GM12873 (cell line): ENCODE results near the gene SDK2.
A peak's percentile ranks its signal among the peaks of the same experiment; 100 is the strongest.

Source experiments
- TF ChIP-seq, protein P1 (sequence below): IDR thresholded peaks from 2 replicates; pipeline ENCODE4 v1.5.1; 2012; ENCODE audit warnings: low read depth, mild to moderate bottlenecking, moderate library complexity, low read length, control low read depth; ENCODE audit not compliant: insufficient read depth; ENCODE audit errors: missing control alignments

SDK2 gene

DNA sequence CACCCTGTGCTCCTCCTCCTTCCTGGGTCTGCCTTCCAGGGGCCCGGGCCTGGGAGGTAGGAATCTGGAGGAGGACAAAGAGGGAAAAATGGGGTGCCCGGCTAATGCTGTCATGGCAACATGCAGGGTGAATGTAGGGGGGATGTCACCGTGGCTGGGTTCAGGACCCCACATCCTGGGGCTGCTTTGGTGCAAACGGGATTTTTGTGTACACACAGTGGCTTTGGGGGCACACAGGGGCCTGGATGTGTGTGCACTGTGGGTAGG is 295.5 kb downstream of the SDK2 start:
- TF ChIP-seq, protein P1, sequence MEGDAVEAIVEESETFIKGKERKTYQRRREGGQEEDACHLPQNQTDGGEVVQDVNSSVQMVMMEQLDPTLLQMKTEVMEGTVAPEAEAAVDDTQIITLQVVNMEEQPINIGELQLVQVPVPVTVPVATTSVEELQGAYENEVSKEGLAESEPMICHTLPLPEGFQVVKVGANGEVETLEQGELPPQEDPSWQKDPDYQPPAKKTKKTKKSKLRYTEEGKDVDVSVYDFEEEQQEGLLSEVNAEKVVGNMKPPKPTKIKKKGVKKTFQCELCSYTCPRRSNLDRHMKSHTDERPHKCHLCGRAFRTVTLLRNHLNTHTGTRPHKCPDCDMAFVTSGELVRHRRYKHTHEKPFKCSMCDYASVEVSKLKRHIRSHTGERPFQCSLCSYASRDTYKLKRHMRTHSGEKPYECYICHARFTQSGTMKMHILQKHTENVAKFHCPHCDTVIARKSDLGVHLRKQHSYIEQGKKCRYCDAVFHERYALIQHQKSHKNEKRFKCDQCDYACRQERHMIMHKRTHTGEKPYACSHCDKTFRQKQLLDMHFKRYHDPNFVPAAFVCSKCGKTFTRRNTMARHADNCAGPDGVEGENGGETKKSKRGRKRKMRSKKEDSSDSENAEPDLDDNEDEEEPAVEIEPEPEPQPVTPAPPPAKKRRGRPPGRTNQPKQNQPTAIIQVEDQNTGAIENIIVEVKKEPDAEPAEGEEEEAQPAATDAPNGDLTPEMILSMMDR = no peak

DNA sequence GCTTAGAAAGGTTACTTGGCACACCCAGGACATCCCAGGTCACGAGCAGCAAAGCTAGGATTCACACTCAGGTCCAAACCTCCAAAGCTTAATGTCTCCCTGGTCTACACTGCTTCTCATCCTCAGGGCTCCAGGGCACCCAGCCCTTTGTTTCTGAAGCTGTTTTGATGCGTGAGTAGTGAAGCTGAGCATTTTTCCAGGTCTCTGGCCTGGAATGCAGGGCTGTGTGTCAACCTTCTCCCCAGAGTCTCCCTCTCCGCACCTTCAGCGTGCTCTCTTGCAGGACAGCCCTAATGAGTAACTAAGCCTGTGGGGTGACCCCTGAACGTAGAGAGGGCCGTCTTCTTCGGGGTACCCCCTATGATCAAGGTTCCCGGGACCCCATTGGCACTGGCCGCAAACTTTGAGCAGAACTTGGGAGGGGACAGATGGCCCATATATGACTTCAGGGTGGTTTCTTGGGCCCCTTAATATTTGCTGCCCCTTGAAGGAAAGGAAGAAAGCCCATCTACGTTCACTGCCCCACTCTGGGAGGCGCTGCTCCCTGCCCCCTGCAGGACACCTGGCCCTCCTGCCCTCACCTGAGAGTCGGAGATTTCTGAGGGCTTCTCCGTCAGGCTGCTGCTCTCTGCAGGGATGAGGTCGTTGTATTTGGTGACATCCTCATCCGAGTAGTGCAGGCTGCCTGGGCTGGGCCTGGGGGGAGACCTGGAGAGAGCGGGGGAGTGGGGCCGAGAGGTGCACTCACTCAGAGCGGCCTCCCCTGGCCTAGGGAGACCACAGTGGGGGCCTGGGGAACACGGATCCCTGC is 296.0 kb downstream of the SDK2 start:
- TF ChIP-seq, protein P1 = no peak

DNA sequence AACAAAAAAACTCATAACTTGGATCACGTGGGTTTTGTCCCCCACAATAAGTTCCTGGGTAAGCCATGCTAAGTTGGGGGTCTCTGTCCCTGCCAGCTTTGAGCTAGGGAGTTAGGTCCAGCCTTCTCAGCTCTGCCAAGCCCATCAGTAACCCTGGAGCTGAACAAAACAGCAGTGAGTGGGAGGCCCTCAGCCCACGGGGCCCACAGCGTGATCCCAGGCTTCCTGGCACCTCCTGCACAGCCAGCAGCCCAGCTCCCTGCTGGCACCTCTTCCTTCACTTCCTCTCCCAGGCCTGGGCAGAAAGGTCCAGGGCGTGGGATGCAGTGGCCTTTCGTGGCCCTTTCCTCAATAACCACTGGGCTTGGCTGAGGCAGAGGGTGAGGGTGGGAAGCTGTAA is 296.9 kb downstream of the SDK2 start:
- TF ChIP-seq, protein P1 = no peak

DNA sequence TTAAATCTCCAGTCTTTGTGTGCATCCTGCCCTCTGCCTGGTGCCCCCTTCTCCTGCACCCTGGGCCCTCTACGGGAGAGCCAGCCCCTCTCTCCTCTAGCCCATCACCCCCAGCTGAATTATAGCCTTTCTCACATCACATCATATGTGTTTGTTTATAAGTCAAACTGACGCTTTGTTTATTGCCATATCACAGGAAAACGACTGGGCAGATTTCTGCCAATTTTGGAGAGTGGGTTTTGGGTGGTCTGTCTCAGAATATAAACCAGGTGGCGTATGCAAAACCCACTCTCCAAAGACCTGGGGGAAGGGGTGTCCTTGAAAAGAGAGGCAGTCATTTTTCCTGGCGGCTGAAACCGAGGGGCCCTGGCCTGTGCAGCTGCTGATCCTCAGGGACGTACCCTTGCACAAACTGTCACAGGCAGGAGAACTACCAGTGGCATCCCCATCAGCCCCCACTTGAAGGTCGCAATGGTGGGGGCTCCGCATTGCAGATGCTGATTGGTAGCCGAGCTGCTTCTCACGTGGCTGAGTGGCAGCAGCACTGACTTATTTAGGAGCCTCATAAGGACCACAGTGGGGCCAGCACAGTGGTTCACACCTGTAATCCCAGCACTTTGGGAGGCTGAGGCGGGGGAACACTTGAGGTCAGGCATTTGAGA is 297.6 kb downstream of the SDK2 start:
- TF ChIP-seq, protein P1 = no peak

DNA sequence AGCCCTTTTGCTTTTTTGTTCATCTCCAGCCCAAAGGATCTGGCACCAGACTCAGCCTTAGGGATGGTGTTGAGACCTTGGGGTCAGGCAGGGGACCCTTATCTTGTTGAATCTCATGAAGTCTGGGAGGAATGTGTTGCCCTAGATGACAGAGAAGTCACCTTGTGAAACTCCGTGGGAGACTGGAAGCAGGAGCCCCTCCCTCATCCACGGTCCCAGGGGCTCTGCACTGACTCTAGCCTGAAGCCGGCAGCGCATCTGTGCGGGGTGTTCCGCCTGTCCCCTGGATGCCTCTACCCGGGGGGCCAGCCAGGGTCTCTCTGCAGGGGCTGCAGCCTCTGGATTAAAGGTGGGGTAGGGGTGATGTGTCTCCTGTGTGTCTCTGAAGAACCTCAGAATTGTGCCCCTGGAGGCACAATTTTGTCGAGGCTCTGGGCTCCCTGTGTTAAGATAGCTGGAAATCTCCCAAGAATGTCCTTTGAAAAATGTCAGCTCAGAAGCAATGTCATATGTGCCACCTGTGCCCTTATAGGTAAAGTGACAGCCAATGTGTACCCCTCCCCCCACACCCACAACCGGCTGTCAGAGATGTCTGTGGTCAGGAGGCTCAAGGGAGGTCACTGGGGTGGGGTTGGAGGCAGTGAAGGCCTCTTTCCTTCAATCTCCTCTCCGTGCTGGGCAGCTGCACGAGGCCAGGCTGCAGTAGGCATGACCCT is 300.3 kb downstream of the SDK2 start:
- TF ChIP-seq, protein P1 = no peak

DNA sequence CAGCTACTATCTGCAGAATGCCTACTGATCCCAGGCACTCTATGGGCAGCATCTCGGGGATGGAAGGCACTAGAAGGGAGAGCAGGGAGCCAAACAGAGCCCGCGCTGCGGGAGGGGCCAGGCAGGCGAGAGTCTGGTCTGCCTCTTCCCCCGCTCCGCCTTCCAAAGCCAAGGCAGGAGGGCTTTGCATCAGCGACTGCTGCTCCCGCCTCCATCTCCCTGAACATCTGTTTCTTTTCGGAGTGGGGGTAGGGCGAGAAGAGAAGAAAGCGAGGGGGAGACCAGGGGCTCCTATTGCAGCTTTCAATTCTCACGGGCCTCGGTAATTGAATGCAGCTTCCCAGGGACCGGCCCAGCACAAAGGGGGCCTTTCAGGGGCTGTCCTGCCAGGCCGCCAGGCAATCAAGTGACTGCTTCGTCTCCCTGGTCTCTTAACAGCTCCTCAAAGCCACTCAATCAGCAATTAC is 301.0 kb downstream of the SDK2 start:
- TF ChIP-seq, protein P1 = no peak

DNA sequence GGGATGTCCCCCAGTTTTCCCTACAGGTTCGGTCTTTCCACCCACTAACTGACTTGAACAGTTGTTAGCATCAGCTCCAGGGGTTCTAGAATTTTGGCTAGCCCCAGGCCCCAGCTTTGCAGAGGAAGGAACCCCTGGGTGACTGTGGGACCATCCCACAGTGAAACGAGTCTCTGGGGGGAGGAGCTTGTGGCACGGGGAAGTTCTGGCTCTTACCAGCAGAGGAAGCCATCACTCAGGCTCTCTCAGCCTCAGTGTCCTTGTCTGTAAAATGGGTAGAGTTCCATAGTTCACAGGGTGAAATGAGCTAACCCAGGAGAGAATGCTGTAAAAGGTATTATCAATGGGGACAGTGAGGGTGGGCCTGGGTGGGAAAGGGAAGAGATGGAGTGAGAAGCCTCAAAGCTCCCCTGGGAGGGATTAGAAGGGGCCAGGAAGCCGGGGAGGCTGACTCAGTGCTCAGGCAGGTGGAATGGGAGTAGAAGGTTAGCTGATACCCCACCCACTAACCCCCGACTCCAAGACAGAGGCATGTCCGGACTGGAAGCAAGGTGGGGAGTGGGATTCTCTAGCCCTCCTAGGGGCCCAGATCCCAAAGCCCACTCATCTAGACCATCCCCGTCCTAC is 301.6 kb downstream of the SDK2 start:
- TF ChIP-seq, protein P1 = peak; percentile 26
